Measurements from ENCODE around the gene MORN1. TPM values are rescaled to one million over a fixed set of nuclear protein-coding genes. Genes with fewer than 3 reads are reported as not detected.
"Not testable (repeated sequence)": the region's sequence is repeated elsewhere in the genome, so short reads cannot be mapped to it uniquely, and the experiment has no call there.

MORN1 gene
- total RNA-seq, 2 donors from 2014 or later = 6.8 to 6.9 TPM

- ATAC-seq (replicated peaks in 1 of 2) (no peak), DNase-seq (no peak)
- Mint-ChIP-seq H3K27me3 (ENCODE audit: low read depth) (no peaks in the 10 kb centered on the region), H3K9me3 (no peaks in the 10 kb centered on the region), H3K4me3 (peak overlapping the region; percentile 85 to 94), H3K27ac (peak overlapping the region; percentile 91), H3K36me3 (ENCODE audit: insufficient read depth in 2 of 2) (peaks cover 2 to 5% of the 10 kb centered on the region in 2 donors), H3K4me1 (ENCODE audit: low read depth) (peaks cover 39% of the 10 kb centered on the region)
Observed at GRCh38 chr1:2301607-2302291, 89.6 kb downstream of the MORN1 start.

GRCh38 chr1:2300851-2301606 is 90.3 kb downstream of the MORN1 start:
- H3K36me3 Mint-ChIP-seq (ENCODE audit: insufficient read depth in 2 of 2) = peaks cover 2 to 5% of the 10 kb centered on the region in 2 donors
- no peaks in the 10 kb centered on the region for H3K9me3 Mint-ChIP-seq
- peak; percentile 89 to 91 for DNase-seq
- peak overlapping the region; percentile 85 to 94 for H3K4me3 Mint-ChIP-seq
- ATAC-seq (replicated peaks in 1 of 2) = peak; percentile 82 to 83
- peaks cover 46% of the 10 kb centered on the region for H3K4me1 Mint-ChIP-seq (ENCODE audit: low read depth)
- H3K27ac Mint-ChIP-seq = peak overlapping the region; percentile 91
- no peaks in the 10 kb centered on the region for H3K27me3 Mint-ChIP-seq (ENCODE audit: low read depth)

GRCh38 chr1:2300004-2300771 is 91.2 kb downstream of the MORN1 start:
- no peaks in the 10 kb centered on the region for H3K9me3 Mint-ChIP-seq
- H3K36me3 Mint-ChIP-seq (ENCODE audit: insufficient read depth in 2 of 2) = peaks cover 0 to 3% of the 10 kb centered on the region in 2 donors
- H3K4me1 Mint-ChIP-seq (ENCODE audit: low read depth) = peaks cover 52% of the 10 kb centered on the region
- no peaks in the 10 kb centered on the region for H3K27me3 Mint-ChIP-seq (ENCODE audit: low read depth)
- H3K4me3 Mint-ChIP-seq = peak overlapping the region; percentile 85 to 94
- H3K27ac Mint-ChIP-seq = peak overlapping the region; percentile 87
- peak; percentile 88 for DNase-seq
- peak; percentile 85 to 87 for ATAC-seq (replicated peaks in 1 of 2)

- Mint-ChIP-seq H3K27ac (peak overlapping the region; percentile 60), H3K27me3 (ENCODE audit: low read depth) (no peaks in the 10 kb centered on the region), H3K4me3 (peak overlapping the region; percentile 85 to 94), H3K36me3 (ENCODE audit: insufficient read depth in 2 of 2) (peaks cover 0 to 3% of the 10 kb centered on the region in 2 donors), H3K9me3 (no peaks in the 10 kb centered on the region), H3K4me1 (ENCODE audit: low read depth) (peaks cover 62% of the 10 kb centered on the region)
- ATAC-seq (replicated peaks in 1 of 2) (no peak), DNase-seq (no peak)
Observed at GRCh38 chr1:2299131-2299627, 92.2 kb downstream of the MORN1 start.

DNA sequence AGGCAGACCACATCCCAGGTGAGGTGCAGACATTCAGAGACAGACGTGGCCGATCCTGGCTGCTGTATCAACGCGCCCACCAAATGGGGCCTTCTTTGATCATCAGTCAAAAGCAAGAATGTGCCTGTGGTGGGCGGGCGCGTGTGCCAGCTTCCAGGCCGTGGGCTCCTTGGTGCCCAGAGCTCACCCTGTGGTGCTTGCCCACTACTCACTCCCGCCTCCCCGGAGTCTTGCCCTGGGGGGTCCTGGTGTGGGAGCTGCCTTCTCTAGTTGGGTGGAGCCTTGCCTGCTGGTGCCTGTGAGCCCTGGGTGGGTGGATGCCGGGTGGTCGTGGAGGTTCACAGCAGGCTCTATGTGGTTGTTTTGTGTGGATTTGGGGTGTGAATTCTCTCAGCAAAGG is 92.7 kb downstream of the MORN1 start:
- peak overlapping the region; percentile 54 to 85 for H3K4me3 Mint-ChIP-seq
- no peaks in the 10 kb centered on the region for H3K27me3 Mint-ChIP-seq (ENCODE audit: low read depth)
- H3K36me3 Mint-ChIP-seq (ENCODE audit: insufficient read depth in 2 of 2) = peaks cover 0 to 3% of the 10 kb centered on the region in 2 donors
- ATAC-seq (replicated peaks in 1 of 2) (no peak), DNase-seq (no peak)
- H3K9me3 Mint-ChIP-seq = no peaks in the 10 kb centered on the region
- H3K4me1 Mint-ChIP-seq (ENCODE audit: low read depth) = peaks cover 67% of the 10 kb centered on the region
- peak overlapping the region; percentile 60 for H3K27ac Mint-ChIP-seq

GRCh38 chr1:2297246-2298011 is 93.9 kb downstream of the MORN1 start:
- H3K4me3 Mint-ChIP-seq = no peak overlapping the region
- ATAC-seq (replicated peaks in 1 of 2) = no peak
- H3K27ac Mint-ChIP-seq = no peak overlapping the region

DNA sequence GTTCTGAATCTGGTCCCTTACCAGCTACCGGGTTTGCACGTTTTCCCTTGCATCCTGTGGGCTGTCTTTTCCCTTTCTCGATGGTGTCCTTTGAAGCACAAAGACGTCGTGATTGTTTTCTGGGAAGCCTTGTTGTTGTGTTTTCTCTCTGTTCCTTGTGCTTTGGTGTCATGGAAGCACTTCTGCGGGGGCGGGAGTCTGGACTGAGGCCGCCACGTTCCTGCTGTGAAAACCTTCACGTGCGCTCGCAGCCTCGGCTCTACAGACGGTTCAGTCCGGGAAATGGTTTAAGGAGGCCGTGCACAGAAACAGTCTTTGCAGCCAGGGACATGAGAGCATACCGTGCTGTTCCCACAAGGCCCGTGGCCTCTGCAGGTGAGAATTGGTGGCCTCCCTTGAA is 94.7 kb downstream of the MORN1 start:
- no peak for DNase-seq
- peaks cover 84% of the 10 kb centered on the region for H3K4me1 Mint-ChIP-seq (ENCODE audit: low read depth)
- peak overlapping the region in 1 of 2 donors; percentile 18 for H3K4me3 Mint-ChIP-seq
- H3K27me3 Mint-ChIP-seq (ENCODE audit: low read depth) = no peaks in the 10 kb centered on the region
- H3K36me3 Mint-ChIP-seq (ENCODE audit: insufficient read depth in 2 of 2) = no peaks in the 10 kb centered on the region
- ATAC-seq (replicated peaks in 1 of 2) = no peak
- no peaks in the 10 kb centered on the region for H3K9me3 Mint-ChIP-seq
- H3K27ac Mint-ChIP-seq = peak overlapping the region; percentile 42

More at GRCh38 chr1:2297246-2298011, 93.9 kb downstream of the MORN1 start:
- no peaks in the 10 kb centered on the region for H3K27me3 Mint-ChIP-seq (ENCODE audit: low read depth)
- H3K9me3 Mint-ChIP-seq = no peaks in the 10 kb centered on the region
- no peaks in the 10 kb centered on the region for H3K36me3 Mint-ChIP-seq (ENCODE audit: insufficient read depth in 2 of 2)
- peaks cover 80% of the 10 kb centered on the region for H3K4me1 Mint-ChIP-seq (ENCODE audit: low read depth)
- no peak for DNase-seq

DNA sequence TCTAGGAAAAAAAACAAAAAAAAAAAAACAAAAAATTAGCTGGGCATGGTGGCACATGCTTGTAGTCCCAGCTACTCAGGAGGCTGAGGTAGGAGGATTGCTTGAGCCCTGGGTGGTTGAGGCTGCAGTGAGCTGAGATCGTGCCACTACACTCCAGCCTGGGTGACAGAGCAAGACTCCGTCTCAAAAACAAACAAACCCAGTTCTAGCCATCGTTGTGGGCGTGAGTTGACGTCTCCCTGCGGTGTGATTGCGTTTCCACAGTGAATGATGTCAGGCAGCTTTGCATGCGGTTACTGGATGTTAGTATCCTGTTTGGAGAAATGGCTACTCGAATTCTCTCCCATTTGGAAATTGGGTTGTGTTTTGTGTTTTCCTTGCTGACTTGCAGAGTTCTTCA is 95.1 kb downstream of the MORN1 start:
- Mint-ChIP-seq H3K27ac (peak overlapping the region; percentile 42), H3K4me1 (ENCODE audit: low read depth) (peaks cover 84% of the 10 kb centered on the region), H3K4me3 (peak overlapping the region in 1 of 2 donors; percentile 18)
- DNase-seq = peak; percentile 34 to 38
- not testable (repeated sequence) for H3K9me3 Mint-ChIP-seq; H3K27me3 Mint-ChIP-seq (ENCODE audit: low read depth); H3K36me3 Mint-ChIP-seq (ENCODE audit: insufficient read depth in 2 of 2); ATAC-seq (replicated peaks in 1 of 2)

DNA sequence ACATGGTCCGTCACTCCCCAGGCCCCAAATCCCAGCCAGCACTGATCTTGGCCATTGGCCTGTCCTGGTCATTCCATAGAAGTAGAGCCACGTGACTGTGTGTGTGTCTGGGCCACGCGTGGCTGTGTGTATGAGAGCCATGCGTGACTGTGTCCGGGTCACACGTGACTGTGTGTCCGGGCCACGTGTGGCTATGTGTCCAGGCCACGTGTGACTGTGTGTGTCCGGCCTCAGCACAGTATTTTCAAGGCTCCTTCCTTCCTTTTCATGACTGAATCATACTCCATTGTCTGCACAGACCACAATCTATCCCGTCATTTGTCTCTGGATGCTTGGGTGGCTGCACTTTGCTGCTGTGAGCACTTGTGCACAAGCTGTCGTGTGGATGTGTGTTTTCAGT is 95.8 kb downstream of the MORN1 start:
- no peaks in the 10 kb centered on the region for H3K36me3 Mint-ChIP-seq (ENCODE audit: insufficient read depth in 2 of 2)
- H3K9me3 Mint-ChIP-seq = no peaks in the 10 kb centered on the region
- peak overlapping the region in 1 of 2 donors; percentile 41 for H3K4me3 Mint-ChIP-seq
- H3K4me1 Mint-ChIP-seq (ENCODE audit: low read depth) = peaks cover 90% of the 10 kb centered on the region
- H3K27me3 Mint-ChIP-seq (ENCODE audit: low read depth) = no peaks in the 10 kb centered on the region
- H3K27ac Mint-ChIP-seq = peak overlapping the region; percentile 12
- ATAC-seq (replicated peaks in 1 of 2) (no peak), DNase-seq (no peak)

DNA sequence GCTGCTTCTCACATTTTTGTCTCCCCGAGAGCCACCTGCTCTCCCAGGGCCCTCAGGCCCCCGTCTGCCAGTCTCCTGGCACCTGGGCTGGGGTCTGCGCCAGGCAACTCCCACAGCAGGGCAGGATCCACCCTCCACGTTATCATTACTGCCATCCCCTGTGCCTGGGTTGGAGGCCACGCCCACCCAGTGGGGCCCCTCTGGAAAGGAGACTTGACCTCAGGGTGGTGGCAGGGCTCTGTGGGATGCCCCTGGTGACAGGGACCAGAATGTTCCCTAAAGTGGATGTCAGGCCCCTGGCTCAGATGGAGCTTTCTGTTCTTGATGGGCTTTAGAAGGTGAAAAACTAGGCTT is 96.7 kb downstream of the MORN1 start:
- Mint-ChIP-seq H3K27ac (no peak overlapping the region), H3K36me3 (ENCODE audit: insufficient read depth in 2 of 2) (no peaks in the 10 kb centered on the region), H3K27me3 (ENCODE audit: low read depth) (no peaks in the 10 kb centered on the region), H3K9me3 (no peaks in the 10 kb centered on the region), H3K4me1 (ENCODE audit: low read depth) (peaks cover 90% of the 10 kb centered on the region), H3K4me3 (peak overlapping the region in 1 of 2 donors; percentile 51)
- DNase-seq = no peak
- ATAC-seq (replicated peaks in 1 of 2) = no peak

GRCh38 chr1:2294033-2294724 is 97.2 kb downstream of the MORN1 start:
- H3K27ac Mint-ChIP-seq = peak overlapping the region; percentile 52
- H3K36me3 Mint-ChIP-seq (ENCODE audit: insufficient read depth in 2 of 2) = no peaks in the 10 kb centered on the region
- H3K4me3 Mint-ChIP-seq = peak overlapping the region in 1 of 2 donors; percentile 51
- ATAC-seq (replicated peaks in 1 of 2) (no peak), DNase-seq (no peak)
- H3K9me3 Mint-ChIP-seq = no peaks in the 10 kb centered on the region
- peaks cover 90% of the 10 kb centered on the region for H3K4me1 Mint-ChIP-seq (ENCODE audit: low read depth)
- H3K27me3 Mint-ChIP-seq (ENCODE audit: low read depth) = no peaks in the 10 kb centered on the region
